Upper lobe of right lung (tissue), 1 donor: ENCODE results near the gene EFCAB7. TPM values are rescaled to one million over a fixed set of nuclear protein-coding genes. Genes with fewer than 3 reads are reported as not detected.
A peak's percentile ranks its signal among the peaks of the same experiment; 100 is the strongest.

ENCODE experiments used
- ATAC-seq: fragments of 200-7000 bp; cut with Tn5 transposase; one replicate; pipeline ENCODE4 v1.9.1; 2020; ENCODE audit warnings: mild to moderate bottlenecking, moderate library complexity
- DNase-seq: peaks from one replicate; pipeline ENCODE4 v3.0.0-alpha.2; 2020
- H3K27ac ChIP-seq: fragments of 200-600 bp; one replicate; pipeline ENCODE4 v1.8.0; 2022
- H3K27me3 ChIP-seq: fragments of 200-600 bp; one replicate; pipeline ENCODE4 v1.8.0; 2022; ENCODE audit warnings: mild to moderate bottlenecking
- H3K36me3 ChIP-seq: fragments of 200-600 bp; one replicate; pipeline ENCODE4 v1.8.0; 2022
- H3K4me1 ChIP-seq: fragments of 200-600 bp; one replicate; pipeline ENCODE4 v1.8.0; 2022
- H3K4me3 ChIP-seq: fragments of 200-600 bp; one replicate; pipeline ENCODE4 v1.8.0; 2022; ENCODE audit warnings: mild to moderate bottlenecking
- H3K9me3 ChIP-seq: fragments of 200-600 bp; one replicate; pipeline ENCODE4 v1.8.0; 2022
- intact Hi-C: fragments of 100-400 bp; cut with DNase I; formaldehyde crosslinking; loops from one replicate; pipeline ENCODE4 v1.11.0; 2022
- total RNA-seq: library from RNA; stranded (reverse); fragmentation: NEBNext Ultra II Directional; extraction: Animal tissue kit (Norgen Biotek cat#: 25700); gene quantifications from one replicate; pipeline ENCODE4 v1.2.1, GENCODE V29; 2021
- TF ChIP-seq, protein P1 (sequence below): fragments of 200-600 bp; IDR thresholded peaks from one replicate; pipeline ENCODE4 v1.8.0; 2022; ENCODE audit warnings: antibody characterized with exemption
- donor health status: DM: no; HTN: yes; CAD: no; lungs with severe emphysema.

Gene EFCAB7
- total RNA-seq, 1 donor from 2014 or later: 6.0 TPM

DNA sequence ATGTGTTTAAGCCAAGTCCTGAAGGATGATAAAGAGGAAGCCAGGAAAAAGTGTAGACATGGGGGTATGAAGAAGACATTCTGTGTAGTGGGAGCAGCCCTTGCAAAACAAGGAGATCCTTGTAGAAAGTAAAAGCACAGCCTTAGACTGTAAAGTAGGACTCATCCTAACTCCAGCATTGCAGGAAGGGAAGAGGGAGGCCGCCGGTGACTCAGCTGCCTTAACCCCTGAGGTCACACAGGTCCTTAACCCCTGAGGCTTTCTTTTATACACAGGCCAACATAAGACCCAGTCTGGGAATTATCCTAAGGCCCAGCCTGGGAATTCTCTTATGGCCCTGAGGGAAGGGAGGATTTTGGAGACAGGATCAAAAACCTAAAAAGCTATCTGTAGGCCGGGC, 87.9 kb downstream of the EFCAB7 start:
- Histone ChIP-seq H3K36me3 (no peaks in the 10 kb centered on the region), H3K9me3 (no peaks in the 10 kb centered on the region), H3K27me3 (no peaks in the 10 kb centered on the region), H3K27ac (no peak overlapping the region), H3K4me1 (peaks cover 2% of the 10 kb centered on the region), H3K4me3 (no peak overlapping the region)
- DNase-seq (no peak), ATAC-seq (peak; percentile 31)
- TF ChIP-seq, protein P1, sequence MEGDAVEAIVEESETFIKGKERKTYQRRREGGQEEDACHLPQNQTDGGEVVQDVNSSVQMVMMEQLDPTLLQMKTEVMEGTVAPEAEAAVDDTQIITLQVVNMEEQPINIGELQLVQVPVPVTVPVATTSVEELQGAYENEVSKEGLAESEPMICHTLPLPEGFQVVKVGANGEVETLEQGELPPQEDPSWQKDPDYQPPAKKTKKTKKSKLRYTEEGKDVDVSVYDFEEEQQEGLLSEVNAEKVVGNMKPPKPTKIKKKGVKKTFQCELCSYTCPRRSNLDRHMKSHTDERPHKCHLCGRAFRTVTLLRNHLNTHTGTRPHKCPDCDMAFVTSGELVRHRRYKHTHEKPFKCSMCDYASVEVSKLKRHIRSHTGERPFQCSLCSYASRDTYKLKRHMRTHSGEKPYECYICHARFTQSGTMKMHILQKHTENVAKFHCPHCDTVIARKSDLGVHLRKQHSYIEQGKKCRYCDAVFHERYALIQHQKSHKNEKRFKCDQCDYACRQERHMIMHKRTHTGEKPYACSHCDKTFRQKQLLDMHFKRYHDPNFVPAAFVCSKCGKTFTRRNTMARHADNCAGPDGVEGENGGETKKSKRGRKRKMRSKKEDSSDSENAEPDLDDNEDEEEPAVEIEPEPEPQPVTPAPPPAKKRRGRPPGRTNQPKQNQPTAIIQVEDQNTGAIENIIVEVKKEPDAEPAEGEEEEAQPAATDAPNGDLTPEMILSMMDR: no peak
- intact Hi-C loops: loop anchor here (10.0 kb wide), 1 partner anchor 524 kb away; no protein-coding TSS in a partner anchor

GRCh38 chr1:63612564-63612963, 89.2 kb downstream of the EFCAB7 start:
- TF ChIP-seq, protein P1: no peak
- H3K4me1 ChIP-seq: peaks cover 2% of the 10 kb centered on the region
- DNase-seq (no peak), ATAC-seq (peak; percentile 66)
- H3K27me3 ChIP-seq: no peaks in the 10 kb centered on the region
- intact Hi-C loops: loop anchor here (10.0 kb wide), 1 partner anchor 522 kb away; no protein-coding TSS in a partner anchor
- no peak overlapping the region for H3K4me3 ChIP-seq
- no peak overlapping the region for H3K27ac ChIP-seq
- H3K9me3 ChIP-seq: no peaks in the 10 kb centered on the region
- no peaks in the 10 kb centered on the region for H3K36me3 ChIP-seq

GRCh38 chr1:63612971-63613370, 89.6 kb downstream of the EFCAB7 start:
- H3K4me3 ChIP-seq: no peak overlapping the region
- no peaks in the 10 kb centered on the region for H3K27me3 ChIP-seq
- H3K27ac ChIP-seq: no peak overlapping the region
- no peaks in the 10 kb centered on the region for H3K9me3 ChIP-seq
- TF ChIP-seq, protein P1: no peak
- H3K4me1 ChIP-seq: peaks cover 2% of the 10 kb centered on the region
- H3K36me3 ChIP-seq: no peaks in the 10 kb centered on the region
- peak; percentile 54 for ATAC-seq
- DNase-seq: no peak
- intact Hi-C loops: loop anchor here (10.0 kb wide), 1 partner anchor 522 kb away; no protein-coding TSS in a partner anchor

DNA sequence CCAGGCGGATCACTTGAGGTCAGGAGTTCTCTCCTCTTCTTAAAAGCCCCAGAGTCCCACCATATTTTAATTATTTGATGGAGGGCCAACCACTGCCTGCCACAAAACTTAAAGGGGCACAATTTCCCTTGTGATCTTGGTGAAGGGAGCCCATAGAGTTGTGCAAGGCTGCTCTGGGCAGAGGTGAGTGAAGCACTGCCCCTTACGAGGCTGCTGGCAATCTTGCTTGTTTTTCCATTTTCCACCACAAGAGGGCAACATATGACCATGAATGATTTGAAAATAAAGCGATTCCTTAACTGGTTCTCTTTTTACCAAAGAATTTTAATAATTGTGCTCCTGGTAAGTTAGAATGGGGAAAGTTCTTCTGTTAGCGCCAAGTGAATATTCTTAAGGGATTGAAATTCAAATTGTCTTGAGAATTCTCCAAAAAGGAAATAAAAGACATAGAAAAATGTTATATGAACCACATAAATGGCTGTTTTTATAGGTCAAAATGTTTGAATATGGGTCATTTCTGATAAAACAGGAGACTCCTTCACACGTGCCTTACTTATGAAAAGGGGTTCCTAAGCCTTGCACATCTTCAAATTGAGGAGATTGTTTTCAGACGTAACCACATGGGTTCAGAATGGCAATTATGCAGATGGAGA, 92.6 kb downstream of the EFCAB7 start:
- Histone ChIP-seq H3K27ac (no peak overlapping the region), H3K36me3 (no peaks in the 10 kb centered on the region), H3K4me3 (no peak overlapping the region), H3K4me1 (peaks cover 2% of the 10 kb centered on the region), H3K27me3 (no peaks in the 10 kb centered on the region), H3K9me3 (no peaks in the 10 kb centered on the region)
- ATAC-seq: peak; percentile 85
- intact Hi-C loops: loop anchor here (10.0 kb wide), 1 partner anchor 519 kb away; no protein-coding TSS in a partner anchor
- DNase-seq: no peak
- TF ChIP-seq, protein P1: peak; percentile 90

DNA sequence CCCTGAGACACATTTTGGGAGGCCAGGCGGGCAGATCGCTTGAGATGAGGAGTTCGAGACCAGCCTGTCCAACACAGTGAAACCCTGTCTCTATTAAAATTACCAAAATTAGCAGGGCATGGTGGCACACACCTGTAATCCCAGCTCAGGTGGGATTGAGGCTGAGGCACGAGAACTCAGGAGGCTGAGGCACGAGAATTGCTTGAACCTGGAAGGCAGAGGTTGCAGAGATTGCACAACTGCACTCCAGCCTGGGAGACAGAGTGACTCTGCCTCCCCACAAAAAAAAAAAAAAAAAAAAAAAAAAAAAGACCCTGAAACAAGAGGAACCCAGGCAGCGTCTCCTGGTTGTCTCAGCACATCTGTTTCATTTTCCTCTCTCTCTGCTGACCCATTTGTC, 94.1 kb downstream of the EFCAB7 start:
- no peak for ATAC-seq
- intact Hi-C loops: loop anchor here (10.0 kb wide), 1 partner anchor 517 kb away; no protein-coding TSS in a partner anchor
- H3K27ac ChIP-seq: no peak overlapping the region
- no peaks in the 10 kb centered on the region for H3K36me3 ChIP-seq
- no peaks in the 10 kb centered on the region for H3K27me3 ChIP-seq
- peaks cover 7% of the 10 kb centered on the region for H3K4me1 ChIP-seq
- no peaks in the 10 kb centered on the region for H3K9me3 ChIP-seq
- H3K4me3 ChIP-seq: no peak overlapping the region
- TF ChIP-seq, protein P1: no peak
- DNase-seq: no peak
